Mesenchymal stem cell (in vitro differentiated cells and primary cell): ENCODE results near the gene TRAF3.

Experiments used
- DNase-seq: peaks from one replicate; pipeline ENCODE4 v3.0.0-alpha.2; 2013
- H2AFZ ChIP-seq: one replicate; pipeline ENCODE4 v1.6.1; 2013; ENCODE audit warnings: low read depth, mild to moderate bottlenecking, control low read depth, inconsistent platforms, low read length, moderate library complexity
- H2AK5ac ChIP-seq: 2 replicates; pipeline ENCODE4 v1.6.1; 2013; ENCODE audit warnings: low read length, moderate library complexity, mild to moderate bottlenecking, inconsistent platforms; ENCODE audit not compliant: severe bottlenecking
- H2BK120ac ChIP-seq: one replicate; pipeline ENCODE4 v1.6.1; 2013; ENCODE audit warnings: low read depth, mild to moderate bottlenecking, inconsistent platforms, low read length, moderate library complexity
- H2BK12ac ChIP-seq, 2 experiments: one replicate each; pipeline ENCODE4 v1.6.1; 2013; ENCODE audit warnings: inconsistent platforms in 2 of 2, low read length in 2 of 2, mild to moderate bottlenecking in 2 of 2, moderate library complexity in 2 of 2, control low read depth in 1 of 2
- H2BK15ac ChIP-seq: one replicate; pipeline ENCODE4 v1.6.1; 2013; ENCODE audit warnings: mild to moderate bottlenecking, low read depth, inconsistent platforms; ENCODE audit not compliant: poor library complexity, severe bottlenecking
- H2BK5ac ChIP-seq: 2 replicates; pipeline ENCODE4 v1.6.1; 2013; ENCODE audit warnings: low read depth, mild to moderate bottlenecking, low read length, control low read depth, inconsistent platforms; ENCODE audit not compliant: poor library complexity, severe bottlenecking
- H3K14ac ChIP-seq, 2 experiments: one replicate each; pipeline ENCODE4 v1.6.1; 2013; ENCODE audit warnings: inconsistent platforms in 2 of 2, low read length in 2 of 2, control low read depth in 1 of 2, mild to moderate bottlenecking in 1 of 2, moderate library complexity in 1 of 2
- H3K18ac ChIP-seq, 2 experiments: one replicate each; pipeline ENCODE4 v1.6.1; 2013; ENCODE audit warnings: inconsistent platforms in 2 of 2, low read length in 2 of 2, control low read depth in 1 of 2, low read depth in 1 of 2, mild to moderate bottlenecking in 1 of 2
- H3K23ac ChIP-seq, 2 experiments: one replicate each; pipeline ENCODE4 v1.6.1; 2013; ENCODE audit warnings: inconsistent platforms in 2 of 2, low read length in 2 of 2, mild to moderate bottlenecking in 2 of 2, moderate library complexity in 2 of 2, control low read depth in 1 of 2
- H3K27ac ChIP-seq: 2 replicates; pipeline ENCODE4 v1.5.1; 2013; ENCODE audit warnings: mild to moderate bottlenecking, moderate library complexity, low read length, control low read depth, inconsistent platforms; ENCODE audit not compliant: poor library complexity, severe bottlenecking
- H3K27me3 ChIP-seq, 2 experiments: 2 replicates each; pipeline versions ENCODE4 v1.6.1 to v1.7.0; 2013; ENCODE audit warnings: low read length in 2 of 2, mild to moderate bottlenecking in 2 of 2, moderate library complexity in 2 of 2, control low read depth in 1 of 2, inconsistent platforms in 1 of 2; ENCODE audit not compliant: control insufficient read depth in 1 of 2, insufficient read depth in 1 of 2
- H3K36me3 ChIP-seq, 2 experiments: 2 replicates each; pipeline versions ENCODE4 v1.6.1 to v1.7.0; 2013; ENCODE audit warnings: low read length in 2 of 2, control low read depth in 1 of 2, inconsistent platforms in 1 of 2, low read depth in 1 of 2, mild to moderate bottlenecking in 1 of 2; ENCODE audit not compliant: insufficient read depth in 2 of 2, control insufficient read depth in 1 of 2
- H3K4ac ChIP-seq, 2 experiments: one replicate each; pipeline ENCODE4 v1.6.1; 2013; ENCODE audit warnings: inconsistent platforms in 2 of 2, low read length in 2 of 2, mild to moderate bottlenecking in 2 of 2, moderate library complexity in 2 of 2, control low read depth in 1 of 2, low read depth in 1 of 2
- H3K4me1 ChIP-seq: 2 replicates; pipeline ENCODE4 v1.6.1; 2013; ENCODE audit warnings: low read depth, low read length, control low read depth; ENCODE audit not compliant: control insufficient read depth, insufficient read depth
- H3K4me2 ChIP-seq: 2 replicates; pipeline ENCODE4 v1.6.1; 2013; ENCODE audit warnings: low read length, mild to moderate bottlenecking, inconsistent platforms; ENCODE audit not compliant: poor library complexity, severe bottlenecking
- H3K4me3 ChIP-seq, 2 experiments: 2 replicates each; pipeline versions ENCODE4 v1.5.1 to v1.7.0; 2013; ENCODE audit warnings: low read length in 2 of 2, mild to moderate bottlenecking in 2 of 2, control low read depth in 1 of 2, low read depth in 1 of 2; ENCODE audit not compliant: insufficient read depth in 1 of 2
- H3K79me1 ChIP-seq: replicated peaks from 2 replicates; pipeline ENCODE4 v1.6.1; 2013; ENCODE audit warnings: mild to moderate bottlenecking, control low read depth, low read length, inconsistent platforms; ENCODE audit not compliant: poor library complexity, severe bottlenecking
- H3K9ac ChIP-seq: 2 replicates; pipeline ENCODE4 v1.7.0; 2013; ENCODE audit warnings: mild to moderate bottlenecking, low read length, moderate library complexity
- H3K9me3 ChIP-seq: 2 replicates; pipeline ENCODE4 v1.7.0; 2013; ENCODE audit warnings: mild to moderate bottlenecking, low read length; ENCODE audit not compliant: control insufficient read depth
- H4K8ac ChIP-seq: one replicate; pipeline ENCODE4 v1.6.1; 2013; ENCODE audit warnings: inconsistent platforms, mild to moderate bottlenecking, low read length, moderate library complexity
- H4K91ac ChIP-seq: one replicate; pipeline ENCODE4 v1.6.1; 2013; ENCODE audit warnings: mild to moderate bottlenecking, low read length, inconsistent platforms
- WGBS: methylation state at CpG from one replicate; pipeline ENCODE4 v1.1.7; 2013; ENCODE audit warnings: mixed read lengths; 5-methylcytosine and 5-hydroxymethylcytosine counted together

Gene TRAF3

DNA sequence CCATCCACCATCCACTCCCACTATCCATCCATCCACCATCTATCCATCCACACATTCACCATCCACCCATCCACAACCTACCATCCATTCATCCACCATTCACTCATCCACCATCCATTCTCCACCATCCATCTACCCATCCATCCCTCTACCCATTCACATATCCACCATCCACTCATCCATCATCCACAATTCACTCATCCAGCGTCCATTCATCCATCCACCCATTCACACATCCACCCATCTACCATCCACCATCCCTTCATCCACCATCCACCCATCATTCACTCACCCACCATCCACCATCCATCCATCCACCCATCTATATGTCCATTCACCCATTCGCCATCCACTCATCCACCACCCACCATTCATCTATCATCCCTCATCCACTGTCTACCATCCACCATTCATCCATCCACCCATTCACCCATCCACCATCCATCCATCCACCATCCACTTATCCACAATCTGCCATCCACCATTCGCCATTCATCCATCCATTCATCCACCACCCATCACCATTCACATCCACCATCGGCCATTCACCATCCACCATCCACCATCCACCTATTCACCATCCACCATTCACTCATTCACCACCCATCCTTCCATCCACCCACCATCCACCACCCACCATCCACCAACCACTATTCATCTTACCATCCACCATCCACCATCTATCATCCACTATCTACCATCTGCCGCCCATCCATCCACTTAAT is 143.2 kb downstream of the TRAF3 start:
- Histone ChIP-seq H2AFZ (no peak overlapping the region), H2BK12ac (no peak overlapping the region), H3K4me3 (no peak overlapping the region), H2AK5ac (no peak overlapping the region), H4K8ac (no peak overlapping the region), H2BK120ac (no peak overlapping the region), H3K27me3 (peaks cover 3 to 58% of the 10 kb centered on the region in 2 experiments), H3K27ac (no peak overlapping the region), H3K9me3 (peaks cover 10% of the 10 kb centered on the region), H3K36me3 (no peaks in the 10 kb centered on the region), H3K79me1 (no peaks in the 10 kb centered on the region), H4K91ac (no peak overlapping the region), H3K9ac (no peak overlapping the region), H3K23ac (no peak overlapping the region), H3K4ac (no peak overlapping the region), H3K18ac (no peak overlapping the region), H3K14ac (peak overlapping the region in 1 of 2 experiments; percentile 14), H2BK5ac (no peak overlapping the region), H3K4me2 (no peak overlapping the region), H3K4me1 (peaks cover 3% of the 10 kb centered on the region), H2BK15ac (no peak overlapping the region)
- DNase-seq, result no peak
- 90% methylated on average over 5 of the region's 5 CpGs for WGBS

DNA sequence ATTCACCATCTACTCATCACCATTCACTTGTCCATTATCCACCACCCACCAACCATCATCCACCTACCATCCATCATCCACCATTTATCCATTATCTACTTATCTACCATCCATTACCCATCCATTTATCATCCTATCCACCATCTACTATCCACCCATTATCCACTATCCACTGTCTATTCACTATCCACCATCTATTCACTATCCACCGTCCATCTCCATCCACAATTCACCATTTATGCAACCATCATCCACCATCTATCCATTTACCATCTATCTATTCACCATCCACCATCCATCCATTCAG is 143.7 kb downstream of the TRAF3 start:
- H3K4me2 ChIP-seq, result no peak overlapping the region
- H3K14ac ChIP-seq, result no peak overlapping the region
- H3K4me1 ChIP-seq, result peaks cover 3% of the 10 kb centered on the region
- H2BK15ac ChIP-seq, result no peak overlapping the region
- H3K9me3 ChIP-seq, result peaks cover 10% of the 10 kb centered on the region
- over 99% methylated on average over 1 of the region's 1 CpG for WGBS
- no peak overlapping the region for H3K23ac ChIP-seq
- no peak overlapping the region for H2AK5ac ChIP-seq
- peaks cover 3 to 62% of the 10 kb centered on the region in 2 experiments for H3K27me3 ChIP-seq
- H4K8ac ChIP-seq, result no peak overlapping the region
- H2BK5ac ChIP-seq, result no peak overlapping the region
- no peak overlapping the region for H3K18ac ChIP-seq
- no peak overlapping the region for H2AFZ ChIP-seq
- no peak overlapping the region for H4K91ac ChIP-seq
- no peak for DNase-seq
- no peaks in the 10 kb centered on the region for H3K79me1 ChIP-seq
- no peak overlapping the region for H2BK12ac ChIP-seq
- no peak overlapping the region for H3K4ac ChIP-seq
- H3K4me3 ChIP-seq, result no peak overlapping the region
- H3K9ac ChIP-seq, result no peak overlapping the region
- no peaks in the 10 kb centered on the region for H3K36me3 ChIP-seq
- no peak overlapping the region for H3K27ac ChIP-seq
- no peak overlapping the region for H2BK120ac ChIP-seq

DNA sequence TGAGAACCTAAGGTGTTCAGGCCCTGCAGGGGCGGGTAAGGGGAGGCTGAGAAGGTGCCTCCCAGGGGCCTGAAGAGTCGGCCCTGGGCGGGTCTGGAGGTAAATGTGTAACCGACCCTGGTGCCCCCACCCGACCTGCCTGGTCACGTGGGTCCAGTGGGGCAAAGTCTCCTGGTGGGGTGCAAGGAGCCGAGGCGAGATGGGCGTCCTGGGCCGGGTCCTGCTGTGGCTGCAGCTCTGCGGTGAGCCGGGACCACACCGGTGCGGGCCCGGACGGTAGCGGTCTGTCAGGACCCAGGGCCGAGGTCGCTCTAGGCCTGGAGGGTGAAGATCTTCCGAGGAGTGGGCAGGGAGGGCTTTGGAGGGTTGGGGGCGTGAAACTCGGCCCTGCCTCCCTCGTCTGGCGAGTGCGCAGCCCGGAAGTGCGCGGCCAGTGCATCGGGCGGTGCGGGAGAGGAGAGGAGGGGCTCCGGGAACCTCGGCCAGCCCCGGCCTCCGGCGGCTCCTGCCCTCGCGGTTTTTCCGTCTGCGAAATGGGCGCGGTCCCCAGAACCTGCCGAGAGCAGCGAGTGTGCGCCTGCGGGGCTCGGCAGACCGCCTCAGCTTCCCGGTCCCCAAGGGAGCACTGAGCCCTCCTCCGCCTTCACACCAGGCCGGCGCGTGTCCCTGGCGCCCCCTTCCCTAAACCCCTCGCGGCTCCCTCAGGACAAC is 145.4 kb downstream of the TRAF3 start, which contains the start of gene AMN:
Gene AMN (plus strand): TSS at position 174 of the 711 bp plus-strand sequence. CDS start 26 bp downstream, at position 200.
- WGBS, result 55% methylated on average over 47 of the region's 56 CpGs
- peaks cover 4% of the 10 kb centered on the region for H3K4me1 ChIP-seq
- peaks cover 3 to 68% of the 10 kb centered on the region in 2 experiments for H3K27me3 ChIP-seq
- H2AK5ac ChIP-seq, result no peak within 1 kb of the TSS
- peaks cover 10% of the 10 kb centered on the region for H3K9me3 ChIP-seq
- H2BK5ac ChIP-seq, result no peak within 1 kb of the TSS
- no peak within 1 kb of the TSS for H3K27ac ChIP-seq
- H3K79me1 ChIP-seq, result no peaks in the 10 kb centered on the region
- no peak within 1 kb of the TSS for H3K18ac ChIP-seq
- no peak within 1 kb of the TSS for H3K23ac ChIP-seq
- no peak within 1 kb of the TSS for H2BK12ac ChIP-seq
- H3K4me3 ChIP-seq, result peak within 1 kb of the TSS in 1 of 2 experiments; percentile 66
- H2AFZ ChIP-seq, result peak within 1 kb of the TSS; percentile 10
- H3K4me2 ChIP-seq, result no peak within 1 kb of the TSS
- no peak within 1 kb of the TSS for H2BK120ac ChIP-seq
- no peak within 1 kb of the TSS for H2BK15ac ChIP-seq
- no peaks in the 10 kb centered on the region for H3K36me3 ChIP-seq
- no peak within 1 kb of the TSS for H4K8ac ChIP-seq
- H4K91ac ChIP-seq, result no peak within 1 kb of the TSS
- peak within 1 kb of the TSS in 1 of 2 experiments; percentile 35 for H3K14ac ChIP-seq
- no peak for DNase-seq
- peak within 1 kb of the TSS; percentile 36 for H3K9ac ChIP-seq
- no peak within 1 kb of the TSS for H3K4ac ChIP-seq

DNA sequence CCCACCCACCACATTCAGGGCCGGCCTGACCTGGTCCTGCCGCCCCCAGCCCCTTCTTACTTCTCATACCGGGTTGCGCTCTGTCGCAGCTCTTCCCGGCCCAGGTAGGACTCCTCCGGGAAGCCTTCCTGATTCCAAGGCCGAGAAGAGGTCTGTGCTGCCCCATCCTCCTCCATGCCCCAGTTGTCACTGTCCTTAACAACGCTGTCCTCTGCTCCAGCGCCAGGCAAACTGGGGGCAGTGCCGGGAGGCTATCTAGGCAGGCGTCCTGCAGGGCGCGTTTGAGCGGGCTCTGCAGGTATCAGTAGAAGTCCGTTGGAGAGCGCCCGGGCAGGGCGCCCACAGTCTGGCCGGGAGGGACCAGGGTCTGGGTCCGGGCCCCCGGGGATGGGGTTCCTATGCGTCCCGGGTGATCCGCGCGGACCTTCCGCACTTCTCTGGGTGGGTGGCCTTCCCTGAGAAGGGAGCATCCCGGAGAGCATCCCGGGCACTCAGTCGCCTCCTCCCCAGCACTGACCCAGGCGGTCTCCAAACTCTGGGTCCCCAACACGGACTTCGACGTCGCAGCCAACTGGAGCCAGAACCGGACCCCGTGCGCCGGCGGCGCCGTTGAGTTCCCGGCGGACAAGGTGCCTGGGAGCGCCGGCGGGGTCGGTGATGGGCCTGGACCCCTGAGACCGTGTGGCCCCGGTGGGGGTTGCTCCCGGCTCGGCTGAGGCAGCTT is 146.1 kb downstream of the TRAF3 start:
- Histone ChIP-seq H3K4me2 (no peak overlapping the region), H2BK5ac (no peak overlapping the region), H3K18ac (no peak overlapping the region), H3K4ac (no peak overlapping the region), H3K27me3 (peaks cover 3 to 75% of the 10 kb centered on the region in 2 experiments), H3K23ac (no peak overlapping the region), H2BK15ac (no peak overlapping the region), H3K14ac (no peak overlapping the region), H3K4me3 (peak overlapping the region in 1 of 2 experiments; percentile 66), H4K8ac (no peak overlapping the region), H2BK12ac (no peak overlapping the region), H3K36me3 (no peaks in the 10 kb centered on the region), H4K91ac (no peak overlapping the region), H2BK120ac (no peak overlapping the region), H3K79me1 (no peaks in the 10 kb centered on the region), H2AK5ac (no peak overlapping the region), H3K27ac (no peak overlapping the region), H3K4me1 (peaks cover 9% of the 10 kb centered on the region), H3K9me3 (peaks cover 10% of the 10 kb centered on the region), H2AFZ (no peak overlapping the region), H3K9ac (peak overlapping the region; percentile 36)
- no peak for DNase-seq
- WGBS, result 68% methylated on average over 53 of the region's 53 CpGs
